ENCODE measurements around the gene ZBTB11.

Gene ZBTB11, protein sequence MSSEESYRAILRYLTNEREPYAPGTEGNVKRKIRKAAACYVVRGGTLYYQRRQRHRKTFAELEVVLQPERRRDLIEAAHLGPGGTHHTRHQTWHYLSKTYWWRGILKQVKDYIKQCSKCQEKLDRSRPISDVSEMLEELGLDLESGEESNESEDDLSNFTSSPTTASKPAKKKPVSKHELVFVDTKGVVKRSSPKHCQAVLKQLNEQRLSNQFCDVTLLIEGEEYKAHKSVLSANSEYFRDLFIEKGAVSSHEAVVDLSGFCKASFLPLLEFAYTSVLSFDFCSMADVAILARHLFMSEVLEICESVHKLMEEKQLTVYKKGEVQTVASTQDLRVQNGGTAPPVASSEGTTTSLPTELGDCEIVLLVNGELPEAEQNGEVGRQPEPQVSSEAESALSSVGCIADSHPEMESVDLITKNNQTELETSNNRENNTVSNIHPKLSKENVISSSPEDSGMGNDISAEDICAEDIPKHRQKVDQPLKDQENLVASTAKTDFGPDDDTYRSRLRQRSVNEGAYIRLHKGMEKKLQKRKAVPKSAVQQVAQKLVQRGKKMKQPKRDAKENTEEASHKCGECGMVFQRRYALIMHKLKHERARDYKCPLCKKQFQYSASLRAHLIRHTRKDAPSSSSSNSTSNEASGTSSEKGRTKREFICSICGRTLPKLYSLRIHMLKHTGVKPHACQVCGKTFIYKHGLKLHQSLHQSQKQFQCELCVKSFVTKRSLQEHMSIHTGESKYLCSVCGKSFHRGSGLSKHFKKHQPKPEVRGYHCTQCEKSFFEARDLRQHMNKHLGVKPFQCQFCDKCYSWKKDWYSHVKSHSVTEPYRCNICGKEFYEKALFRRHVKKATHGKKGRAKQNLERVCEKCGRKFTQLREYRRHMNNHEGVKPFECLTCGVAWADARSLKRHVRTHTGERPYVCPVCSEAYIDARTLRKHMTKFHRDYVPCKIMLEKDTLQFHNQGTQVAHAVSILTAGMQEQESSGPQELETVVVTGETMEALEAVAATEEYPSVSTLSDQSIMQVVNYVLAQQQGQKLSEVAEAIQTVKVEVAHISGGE

DNA sequence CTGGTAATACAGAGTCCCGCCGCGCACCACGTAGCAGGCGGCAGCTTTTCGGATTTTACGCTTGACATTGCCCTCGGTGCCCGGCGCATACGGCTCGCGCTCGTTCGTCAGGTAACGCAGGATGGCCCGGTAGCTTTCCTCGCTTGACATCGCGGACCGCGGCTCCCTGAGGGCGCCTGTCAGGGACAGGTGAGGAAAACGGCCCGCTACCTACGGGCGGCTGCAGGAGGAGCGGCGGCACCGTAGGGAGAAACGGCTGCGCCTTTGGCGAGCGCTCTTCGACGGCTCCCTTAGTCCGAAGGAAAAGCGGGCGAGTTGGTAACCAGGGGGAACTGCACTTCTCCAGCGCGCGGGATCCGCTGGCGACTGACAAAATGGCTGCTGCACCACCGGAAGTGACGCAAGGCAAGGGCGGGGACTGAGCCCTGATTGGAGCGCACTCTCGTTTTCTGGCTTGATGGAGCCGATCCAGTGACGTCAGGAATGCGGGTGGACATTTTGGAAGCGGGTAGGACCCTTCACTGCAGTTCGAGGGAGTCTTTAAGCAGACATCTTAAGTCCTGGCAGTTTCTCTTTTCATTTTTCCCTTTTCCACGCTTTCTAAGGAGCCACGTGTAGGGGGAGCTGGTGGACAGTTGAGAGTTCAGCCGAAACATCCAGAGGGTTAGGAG, at the start of gene ZBTB11:
Gene ZBTB11 (minus strand): TSS at position 368 of the 671 bp plus-strand sequence. CDS start 218 bp downstream, at position 150.
- Histone ChIP-seq H3K27me3 (ENCODE audit: control insufficient read depth in 1 of 2, insufficient read depth in 2 of 2, low read length in 2 of 2) (no peaks in the 10 kb centered on the region), H3K9me3 (ENCODE audit: control insufficient read depth in 2 of 2, low read length in 2 of 2) (no peaks in the 10 kb centered on the region), H3K4me3 (ENCODE audit: low read length in 2 of 2) (peak within 1 kb of the TSS; percentile 98 to 100), H3K4me1 (ENCODE audit: control insufficient read depth, insufficient read depth, low read length) (peaks cover 12% of the 10 kb centered on the region), H3K27ac (ENCODE audit: low read length) (peak within 1 kb of the TSS; percentile 94), H3K36me3 (ENCODE audit: control insufficient read depth in 2 of 2, insufficient read depth in 2 of 2, low read length in 2 of 2) (peaks cover 20 to 23% of the 10 kb centered on the region in 2 donors), H3K9ac (ENCODE audit: low read length in 2 of 2) (peak within 1 kb of the TSS; percentile 88 to 97)

DNA sequence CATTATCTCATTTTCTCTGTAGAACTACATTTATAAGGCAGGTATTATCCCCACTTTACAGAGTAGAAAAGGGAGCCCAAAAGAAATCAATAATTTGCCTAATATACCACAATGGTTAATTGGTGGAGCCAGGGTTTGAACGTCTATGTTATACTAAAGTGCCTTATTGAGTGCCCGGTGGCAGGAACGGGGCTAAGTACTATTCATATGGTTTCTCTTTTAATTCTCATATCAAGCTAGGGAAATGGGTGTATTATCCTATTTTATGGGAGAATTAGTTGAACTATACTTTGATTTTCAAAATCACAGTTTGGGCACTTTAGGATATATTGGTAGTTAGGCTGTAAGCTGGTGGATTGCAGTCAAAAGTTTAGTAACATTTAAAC, 49.0 kb upstream of the ZBTB11 start:
- Histone ChIP-seq H3K4me1 (ENCODE audit: control insufficient read depth, insufficient read depth, low read length) (peaks cover 2% of the 10 kb centered on the region), H3K36me3 (ENCODE audit: control insufficient read depth in 2 of 2, insufficient read depth in 2 of 2, low read length in 2 of 2) (peaks cover 0 to 2% of the 10 kb centered on the region in 2 donors), H3K9me3 (ENCODE audit: control insufficient read depth in 2 of 2, low read length in 2 of 2) (no peaks in the 10 kb centered on the region), H3K9ac (ENCODE audit: low read length in 2 of 2) (peak overlapping the region; percentile 2 to 73), H3K27ac (ENCODE audit: low read length) (no peak overlapping the region), H3K27me3 (ENCODE audit: control insufficient read depth in 1 of 2, insufficient read depth in 2 of 2, low read length in 2 of 2) (no peaks in the 10 kb centered on the region), H3K4me3 (ENCODE audit: low read length in 2 of 2) (peak overlapping the region; percentile 93 to 96)

DNA sequence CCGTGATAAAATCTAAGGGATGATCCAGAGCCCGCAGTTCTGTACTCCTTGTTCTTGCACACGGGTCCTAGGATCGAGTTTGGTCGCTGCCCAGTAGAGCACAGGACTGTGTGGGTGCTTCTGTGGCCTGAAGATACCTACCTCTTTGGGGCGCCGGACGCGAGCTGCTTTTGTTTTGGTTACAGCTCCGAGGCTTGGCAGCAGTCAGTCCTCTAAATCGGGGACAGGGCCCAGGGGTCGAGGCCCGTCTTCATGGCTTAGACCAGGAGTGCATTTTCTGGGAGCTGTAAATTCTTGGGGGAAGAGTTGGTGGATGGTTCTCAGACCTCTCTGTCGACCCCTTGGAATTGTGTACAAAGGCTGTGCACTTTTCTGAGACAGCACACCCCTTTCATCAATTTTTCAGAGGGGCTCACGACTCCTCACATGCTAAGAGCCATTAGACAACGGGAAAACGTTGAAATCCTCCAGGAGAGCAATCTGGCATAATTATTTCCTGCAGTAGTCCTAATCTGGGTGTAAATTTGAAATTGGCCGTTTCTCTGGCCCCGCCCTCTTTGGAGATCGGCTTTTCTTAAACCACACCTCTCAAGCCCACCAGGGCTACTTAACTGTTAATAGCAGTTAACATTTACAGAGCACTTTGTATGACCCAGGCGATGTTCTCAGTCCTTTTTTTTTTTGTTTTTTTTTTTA, 48.4 kb upstream of the ZBTB11 start:
- Histone ChIP-seq H3K9ac (ENCODE audit: low read length in 2 of 2) (peak overlapping the region; percentile 73 to 81), H3K36me3 (ENCODE audit: control insufficient read depth in 2 of 2, insufficient read depth in 2 of 2, low read length in 2 of 2) (peaks cover 0 to 2% of the 10 kb centered on the region in 2 donors), H3K27ac (ENCODE audit: low read length) (peak overlapping the region; percentile 46)

DNA sequence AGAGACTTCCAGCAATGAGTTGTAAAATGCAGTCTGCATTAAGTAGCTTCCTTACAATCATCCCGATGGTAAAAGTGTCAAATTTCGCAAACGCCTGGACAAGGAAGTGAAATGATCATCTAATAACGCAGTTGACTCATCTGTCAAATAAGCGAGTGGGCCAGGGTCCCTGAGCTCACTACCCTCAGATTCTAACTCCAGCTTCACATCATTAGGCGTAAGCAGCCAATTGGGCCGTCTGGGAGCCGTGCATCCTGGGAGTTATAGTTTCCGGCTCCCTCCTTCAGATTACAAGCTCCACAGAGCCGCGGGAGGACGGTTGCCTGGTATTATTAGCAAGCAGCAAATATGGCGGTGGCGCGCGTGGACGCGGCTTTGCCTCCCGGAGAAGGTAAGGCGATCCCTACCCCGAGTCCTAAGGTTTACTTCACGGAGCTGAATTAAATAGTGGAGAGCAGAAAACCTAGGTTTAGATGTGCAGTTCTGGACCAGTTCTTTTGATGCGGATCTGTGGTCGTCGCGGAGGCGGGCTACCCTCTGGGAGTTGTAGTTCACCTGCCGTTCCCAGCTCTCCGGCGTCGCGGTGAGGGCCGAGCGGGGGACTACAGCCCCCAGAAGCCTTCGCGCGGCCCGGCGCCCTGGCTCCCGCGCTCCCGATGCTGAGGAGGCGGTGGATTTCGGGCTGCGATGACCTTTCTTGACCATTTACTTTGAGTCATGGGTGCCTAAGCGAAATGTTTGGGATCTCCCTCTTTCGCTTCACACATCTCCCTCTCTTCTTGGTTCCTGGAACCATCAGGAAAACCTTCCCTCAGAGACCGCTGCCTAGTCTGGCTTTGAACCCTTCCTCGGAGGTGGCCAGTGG, 47.6 kb upstream of the ZBTB11 start, which contains the start of gene CEP97:
Gene CEP97 (plus strand): TSS at position 286 of the 865 bp plus-strand sequence. CDS start 63 bp downstream, at position 349.
- Histone ChIP-seq H3K36me3 (ENCODE audit: control insufficient read depth in 2 of 2, insufficient read depth in 2 of 2, low read length in 2 of 2) (no peaks in the 10 kb centered on the region), H3K9me3 (ENCODE audit: control insufficient read depth in 2 of 2, low read length in 2 of 2) (no peaks in the 10 kb centered on the region), H3K4me3 (ENCODE audit: low read length in 2 of 2) (peak within 1 kb of the TSS; percentile 93 to 96), H3K27me3 (ENCODE audit: control insufficient read depth in 1 of 2, insufficient read depth in 2 of 2, low read length in 2 of 2) (no peaks in the 10 kb centered on the region), H3K4me1 (ENCODE audit: control insufficient read depth, insufficient read depth, low read length) (peaks cover 2% of the 10 kb centered on the region), H3K9ac (ENCODE audit: low read length in 2 of 2) (peak within 1 kb of the TSS; percentile 73 to 81), H3K27ac (ENCODE audit: low read length) (peak within 1 kb of the TSS; percentile 46)

More for the DNA sequence above, 48.4 kb upstream of the ZBTB11 start:
- H3K27me3 ChIP-seq (ENCODE audit: control insufficient read depth in 1 of 2, insufficient read depth in 2 of 2, low read length in 2 of 2), result no peaks in the 10 kb centered on the region
- no peaks in the 10 kb centered on the region for H3K9me3 ChIP-seq (ENCODE audit: control insufficient read depth in 2 of 2, low read length in 2 of 2)
- H3K4me1 ChIP-seq (ENCODE audit: control insufficient read depth, insufficient read depth, low read length), result peaks cover 2% of the 10 kb centered on the region
- peak overlapping the region; percentile 93 to 96 for H3K4me3 ChIP-seq (ENCODE audit: low read length in 2 of 2)

DNA sequence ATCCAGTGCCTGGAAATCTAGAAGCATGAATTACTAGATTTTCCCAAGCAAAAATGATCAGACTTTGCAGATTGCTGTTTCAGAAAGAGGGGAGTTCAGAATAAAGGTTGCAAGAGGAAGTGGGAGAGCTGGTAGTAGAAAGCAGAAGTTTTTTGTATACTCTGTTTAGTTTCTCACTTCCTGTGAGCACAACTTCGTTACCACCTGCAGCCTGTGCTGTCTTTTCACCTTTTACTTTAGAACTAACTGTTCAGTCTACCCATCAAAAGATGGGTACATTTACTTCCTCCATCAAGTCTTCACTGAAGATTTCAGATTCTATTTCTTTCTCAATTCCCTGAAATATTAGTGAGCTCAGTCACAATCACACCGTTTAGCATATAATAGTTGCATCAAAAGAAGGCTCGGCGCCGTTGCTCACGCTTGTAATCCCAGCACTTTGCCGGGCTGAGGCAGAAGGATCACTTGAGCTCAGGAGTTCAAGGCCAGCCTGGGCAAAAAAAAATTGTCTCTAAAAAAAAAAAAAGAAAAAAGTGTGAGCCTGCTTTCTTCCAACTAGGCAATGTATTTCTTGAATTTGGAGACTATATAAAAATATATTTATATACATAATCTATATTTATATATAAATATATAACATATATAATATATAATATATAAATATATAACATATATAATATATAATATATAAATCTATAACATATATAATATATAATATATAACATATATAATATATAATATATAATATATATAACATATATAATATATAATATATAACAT, 45.7 kb upstream of the ZBTB11 start:
- no peak overlapping the region for H3K27ac ChIP-seq (ENCODE audit: low read length)
- H3K27me3 ChIP-seq (ENCODE audit: control insufficient read depth in 1 of 2, insufficient read depth in 2 of 2, low read length in 2 of 2), result no peaks in the 10 kb centered on the region
- no peaks in the 10 kb centered on the region for H3K9me3 ChIP-seq (ENCODE audit: control insufficient read depth in 2 of 2, low read length in 2 of 2)
- peaks cover 2% of the 10 kb centered on the region for H3K4me1 ChIP-seq (ENCODE audit: control insufficient read depth, insufficient read depth, low read length)
- no peak overlapping the region for H3K4me3 ChIP-seq (ENCODE audit: low read length in 2 of 2)
- H3K9ac ChIP-seq (ENCODE audit: low read length in 2 of 2), result no peak overlapping the region
- no peaks in the 10 kb centered on the region for H3K36me3 ChIP-seq (ENCODE audit: control insufficient read depth in 2 of 2, insufficient read depth in 2 of 2, low read length in 2 of 2)

DNA sequence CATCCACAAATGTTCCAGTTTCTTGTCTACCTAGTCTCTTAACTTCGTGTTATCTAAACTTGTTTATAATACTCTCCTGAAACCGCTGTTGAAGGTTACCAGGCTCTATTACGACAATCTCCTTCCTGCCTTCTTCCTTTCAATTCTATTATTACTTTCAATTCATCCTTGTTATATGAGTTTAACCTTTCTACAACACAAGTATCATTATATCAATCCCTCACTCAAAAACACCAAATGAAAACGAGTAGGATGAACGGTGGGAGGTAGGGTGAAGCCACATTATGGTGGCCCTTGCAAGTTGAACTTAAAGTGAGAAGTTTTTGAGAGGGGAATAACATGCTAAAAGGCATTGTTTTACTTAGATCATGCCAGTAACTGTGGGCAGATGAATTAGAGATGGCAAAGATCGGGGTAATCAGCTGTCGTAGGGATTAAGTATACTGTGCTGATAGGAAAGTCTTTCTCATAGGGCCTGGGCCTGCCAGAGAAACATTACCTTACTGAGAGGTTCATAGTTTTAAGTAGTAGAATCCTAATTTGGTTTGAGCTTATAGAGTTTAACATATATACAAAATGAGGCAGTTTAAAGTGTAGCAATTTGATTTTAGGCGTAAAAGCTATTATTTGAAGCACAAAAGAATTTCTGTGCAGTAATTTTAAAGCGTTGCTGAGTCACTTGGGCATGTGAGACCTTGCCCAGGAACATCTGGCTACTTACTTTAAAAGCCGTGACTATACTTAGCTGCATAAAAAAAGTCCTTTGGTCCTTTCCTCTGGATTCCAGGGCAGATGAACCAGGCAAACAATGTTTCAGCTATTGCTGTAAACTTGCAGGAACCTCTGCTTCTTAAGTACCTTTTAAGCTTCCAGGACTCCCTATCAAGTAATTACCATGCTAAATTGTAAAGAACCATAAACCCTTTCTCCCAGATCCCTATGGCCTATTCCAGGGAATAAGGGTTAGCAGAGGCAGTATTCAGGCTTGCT, 44.2 kb upstream of the ZBTB11 start:
- H3K4me1 ChIP-seq (ENCODE audit: control insufficient read depth, insufficient read depth, low read length), result peaks cover 2% of the 10 kb centered on the region
- no peaks in the 10 kb centered on the region for H3K9me3 ChIP-seq (ENCODE audit: control insufficient read depth in 2 of 2, low read length in 2 of 2)
- H3K27ac ChIP-seq (ENCODE audit: low read length), result no peak overlapping the region
- no peak overlapping the region for H3K4me3 ChIP-seq (ENCODE audit: low read length in 2 of 2)
- H3K36me3 ChIP-seq (ENCODE audit: control insufficient read depth in 2 of 2, insufficient read depth in 2 of 2, low read length in 2 of 2), result no peaks in the 10 kb centered on the region
- H3K9ac ChIP-seq (ENCODE audit: low read length in 2 of 2), result no peak overlapping the region
- no peaks in the 10 kb centered on the region for H3K27me3 ChIP-seq (ENCODE audit: control insufficient read depth in 1 of 2, insufficient read depth in 2 of 2, low read length in 2 of 2)

DNA sequence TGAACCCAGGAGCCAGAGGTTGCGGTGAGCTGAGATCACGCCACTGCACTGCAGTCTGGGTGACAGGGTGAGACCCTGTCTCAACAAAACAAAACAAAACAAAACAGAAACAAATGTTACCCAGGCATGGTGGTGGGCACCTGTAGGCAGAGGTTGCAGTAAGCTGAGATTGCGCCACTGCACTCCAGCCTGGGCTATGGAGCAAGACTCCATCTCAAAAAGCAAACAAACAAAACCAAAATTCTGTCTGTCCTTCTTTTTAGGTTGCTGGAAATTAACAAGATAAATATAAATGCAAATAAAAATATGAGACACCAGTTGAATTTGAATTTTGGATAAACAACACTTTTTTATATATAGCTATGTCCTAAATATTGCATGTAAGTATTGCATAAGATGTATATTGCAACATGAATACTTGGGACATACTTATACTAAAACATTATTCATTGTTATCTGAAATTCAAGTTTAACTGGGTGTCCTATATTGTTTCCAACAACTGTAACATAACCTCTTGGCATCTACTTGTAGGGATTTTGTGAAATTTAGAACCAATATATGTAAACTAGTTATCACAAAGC, 42.8 kb upstream of the ZBTB11 start:
- Histone ChIP-seq H3K27ac (ENCODE audit: low read length) (no peak overlapping the region), H3K9ac (ENCODE audit: low read length in 2 of 2) (no peak overlapping the region), H3K4me1 (ENCODE audit: control insufficient read depth, insufficient read depth, low read length) (no peaks in the 10 kb centered on the region), H3K27me3 (ENCODE audit: control insufficient read depth in 1 of 2, insufficient read depth in 2 of 2, low read length in 2 of 2) (peaks cover 2 to 4% of the 10 kb centered on the region in 2 donors), H3K9me3 (ENCODE audit: control insufficient read depth in 2 of 2, low read length in 2 of 2) (no peaks in the 10 kb centered on the region), H3K36me3 (ENCODE audit: control insufficient read depth in 2 of 2, insufficient read depth in 2 of 2, low read length in 2 of 2) (no peaks in the 10 kb centered on the region), H3K4me3 (ENCODE audit: low read length in 2 of 2) (no peak overlapping the region)

DNA sequence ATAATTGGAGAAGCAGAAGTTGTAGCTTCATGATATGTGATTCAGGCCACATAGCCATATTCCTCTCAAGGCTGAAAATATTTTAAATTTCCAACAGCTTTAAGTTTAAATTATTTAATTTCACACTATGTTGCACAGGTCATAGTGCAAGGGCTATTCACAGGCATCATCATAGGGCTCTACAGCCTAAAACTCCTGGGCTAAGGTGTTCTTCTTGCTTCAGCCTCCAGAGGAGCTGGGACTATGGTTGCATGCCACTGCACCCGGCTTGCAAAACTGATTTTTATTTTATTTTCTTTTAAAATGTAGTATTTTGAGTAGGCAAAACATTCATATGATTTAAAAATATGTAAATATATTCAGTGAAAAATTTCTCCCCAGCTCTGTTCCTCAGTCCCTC, 41.5 kb upstream of the ZBTB11 start:
- no peaks in the 10 kb centered on the region for H3K4me1 ChIP-seq (ENCODE audit: control insufficient read depth, insufficient read depth, low read length)
- H3K27ac ChIP-seq (ENCODE audit: low read length), result no peak overlapping the region
- no peaks in the 10 kb centered on the region for H3K36me3 ChIP-seq (ENCODE audit: control insufficient read depth in 2 of 2, insufficient read depth in 2 of 2, low read length in 2 of 2)
- no peak overlapping the region for H3K4me3 ChIP-seq (ENCODE audit: low read length in 2 of 2)
- no peaks in the 10 kb centered on the region for H3K9me3 ChIP-seq (ENCODE audit: control insufficient read depth in 2 of 2, low read length in 2 of 2)
- H3K27me3 ChIP-seq (ENCODE audit: control insufficient read depth in 1 of 2, insufficient read depth in 2 of 2, low read length in 2 of 2), result peaks cover 2 to 4% of the 10 kb centered on the region in 2 donors
- H3K9ac ChIP-seq (ENCODE audit: low read length in 2 of 2), result no peak overlapping the region

Data from stomach smooth muscle (tissue), 2 donors.